GM12872 (cell line): ENCODE results near the gene STXBP6.

ENCODE experiments used
- TF ChIP-seq, protein P1 (sequence below): IDR thresholded peaks from 3 replicates; pipeline ENCODE4 v1.5.1; 2011; ENCODE audit warnings: low read depth, mild to moderate bottlenecking, low read length, moderate library complexity; ENCODE audit not compliant: insufficient read depth

The STXBP6 gene

DNA sequence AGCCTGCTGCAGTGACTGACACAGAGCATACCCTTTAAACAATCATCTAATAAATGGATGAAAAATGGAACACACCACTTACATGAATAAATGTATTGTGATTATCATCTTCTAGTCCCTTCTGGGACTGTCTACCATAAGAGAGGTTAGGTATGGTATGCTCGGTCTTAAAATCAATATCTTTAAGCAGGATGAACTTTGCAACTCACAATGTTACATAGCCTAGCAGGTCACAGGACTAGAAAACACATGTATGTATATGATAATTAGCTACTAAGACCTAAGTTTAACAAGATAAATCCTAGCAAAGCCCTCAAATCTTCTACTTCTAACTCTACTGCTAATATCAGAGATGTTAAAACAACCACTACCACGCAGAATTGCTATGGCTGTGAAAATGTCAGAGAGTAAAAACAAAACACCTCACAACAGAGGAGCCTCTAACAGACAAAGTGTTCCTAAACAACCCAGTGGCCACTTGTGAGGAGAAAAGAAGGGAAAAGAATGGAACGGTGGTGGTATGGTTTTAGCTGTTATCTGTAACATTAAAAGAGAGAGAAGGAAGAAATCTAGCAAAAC is 139.4 kb downstream of the STXBP6 start:
- TF ChIP-seq, protein P1, sequence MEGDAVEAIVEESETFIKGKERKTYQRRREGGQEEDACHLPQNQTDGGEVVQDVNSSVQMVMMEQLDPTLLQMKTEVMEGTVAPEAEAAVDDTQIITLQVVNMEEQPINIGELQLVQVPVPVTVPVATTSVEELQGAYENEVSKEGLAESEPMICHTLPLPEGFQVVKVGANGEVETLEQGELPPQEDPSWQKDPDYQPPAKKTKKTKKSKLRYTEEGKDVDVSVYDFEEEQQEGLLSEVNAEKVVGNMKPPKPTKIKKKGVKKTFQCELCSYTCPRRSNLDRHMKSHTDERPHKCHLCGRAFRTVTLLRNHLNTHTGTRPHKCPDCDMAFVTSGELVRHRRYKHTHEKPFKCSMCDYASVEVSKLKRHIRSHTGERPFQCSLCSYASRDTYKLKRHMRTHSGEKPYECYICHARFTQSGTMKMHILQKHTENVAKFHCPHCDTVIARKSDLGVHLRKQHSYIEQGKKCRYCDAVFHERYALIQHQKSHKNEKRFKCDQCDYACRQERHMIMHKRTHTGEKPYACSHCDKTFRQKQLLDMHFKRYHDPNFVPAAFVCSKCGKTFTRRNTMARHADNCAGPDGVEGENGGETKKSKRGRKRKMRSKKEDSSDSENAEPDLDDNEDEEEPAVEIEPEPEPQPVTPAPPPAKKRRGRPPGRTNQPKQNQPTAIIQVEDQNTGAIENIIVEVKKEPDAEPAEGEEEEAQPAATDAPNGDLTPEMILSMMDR: no peak

DNA sequence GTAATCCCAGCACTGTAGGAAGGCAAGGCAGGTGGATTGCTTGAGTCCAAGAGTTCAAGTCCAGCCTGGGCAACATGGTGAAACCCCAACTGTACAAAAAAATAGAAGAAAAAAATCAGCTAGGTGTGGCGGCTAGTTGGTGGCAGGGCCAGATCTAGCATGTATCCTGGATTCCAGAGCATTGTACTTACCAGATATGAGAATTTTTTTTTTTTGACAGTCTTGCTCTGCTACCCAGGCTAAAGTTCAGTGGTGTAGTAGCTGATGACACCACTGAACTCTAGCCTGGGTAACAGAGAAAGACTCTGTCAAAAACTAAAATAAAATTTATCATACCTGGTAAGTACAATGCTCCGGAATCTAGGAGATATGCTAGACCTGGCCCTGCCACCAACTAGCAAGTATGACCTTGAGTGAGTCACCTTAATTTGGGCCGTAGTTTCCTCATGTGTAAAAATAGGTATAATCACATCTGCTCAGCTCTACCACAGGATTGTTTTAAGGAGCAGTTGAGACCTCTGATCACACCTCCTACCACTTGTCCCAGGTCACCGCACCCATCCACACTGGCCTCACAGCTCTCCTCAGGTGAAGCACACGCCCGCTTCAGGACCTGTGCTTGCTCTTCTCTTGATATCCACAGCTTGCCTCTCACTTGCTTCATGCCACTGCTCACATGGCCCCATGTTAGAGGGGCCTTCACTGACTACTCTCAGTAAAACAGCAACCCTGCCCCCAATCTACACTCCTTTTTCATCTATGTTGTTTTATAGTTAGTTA is 140.2 kb downstream of the STXBP6 start:
- TF ChIP-seq, protein P1: no peak

DNA sequence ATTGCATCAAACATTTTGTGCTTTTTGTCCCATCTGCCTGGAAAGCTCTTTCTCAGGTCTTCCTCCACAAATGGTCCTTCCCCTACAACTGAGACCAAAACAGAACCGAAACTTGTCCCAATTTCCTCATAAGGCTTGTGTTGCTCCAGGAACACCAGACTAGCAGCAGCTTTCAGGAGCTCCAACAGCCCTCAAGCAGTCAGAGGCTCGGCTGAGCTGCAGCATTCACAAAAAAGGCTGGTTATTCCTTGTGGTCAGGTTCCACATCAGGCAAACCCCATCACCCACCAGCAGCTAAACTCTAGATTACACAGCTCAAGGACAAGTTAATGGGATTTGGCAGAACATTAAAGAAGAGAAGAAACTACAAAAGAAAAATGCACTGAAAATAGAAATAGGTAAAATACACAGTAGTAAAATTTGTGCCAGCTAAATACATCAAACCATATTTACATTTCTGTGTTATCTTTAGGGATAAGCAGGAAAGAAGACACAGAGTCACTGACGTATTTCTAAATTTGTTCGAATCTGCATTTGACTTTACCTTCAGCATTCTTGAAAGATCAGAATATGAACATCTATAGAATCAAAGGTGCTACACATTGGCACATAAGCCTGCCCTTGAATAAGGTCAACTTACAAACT is 141.2 kb downstream of the STXBP6 start:
- TF ChIP-seq, protein P1: no peak

DNA sequence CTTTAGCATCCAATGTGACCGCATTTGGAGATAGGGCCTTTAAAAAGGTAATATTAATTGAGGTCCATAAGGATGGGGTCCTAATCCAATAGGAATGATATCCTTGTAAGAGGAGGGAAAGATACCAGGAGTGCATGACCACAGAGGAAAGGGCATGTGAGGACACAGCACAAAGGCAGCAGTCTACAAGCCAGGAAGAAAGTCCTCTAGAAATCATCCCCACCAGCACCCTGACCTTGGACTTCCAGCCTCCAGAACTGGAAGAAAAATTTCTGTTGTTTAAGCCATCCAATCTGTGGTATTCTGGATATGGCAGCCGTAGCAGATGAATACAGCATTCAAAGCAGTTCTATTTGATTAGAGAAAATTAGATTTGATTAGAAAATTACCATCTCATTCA is 145.4 kb downstream of the STXBP6 start:
- TF ChIP-seq, protein P1: no peak

DNA sequence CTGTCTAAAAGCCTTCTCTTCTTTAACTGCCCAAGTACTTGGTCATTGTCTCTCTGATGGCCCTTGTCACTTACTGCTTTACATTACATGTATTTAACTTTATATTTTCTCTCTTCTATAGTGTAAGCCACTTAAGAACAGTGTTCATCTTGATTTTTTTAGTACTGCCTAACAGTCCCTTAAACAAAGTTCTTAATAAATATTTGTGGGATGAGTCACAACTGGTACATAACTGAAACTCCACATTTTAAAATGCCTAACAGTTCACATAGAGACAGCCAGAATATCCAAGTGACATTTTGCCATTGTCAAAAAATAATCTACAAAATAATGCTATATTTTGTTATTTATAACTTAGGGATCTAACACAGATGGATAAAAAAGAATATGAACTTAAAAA is 146.6 kb downstream of the STXBP6 start:
- TF ChIP-seq, protein P1: no peak

DNA sequence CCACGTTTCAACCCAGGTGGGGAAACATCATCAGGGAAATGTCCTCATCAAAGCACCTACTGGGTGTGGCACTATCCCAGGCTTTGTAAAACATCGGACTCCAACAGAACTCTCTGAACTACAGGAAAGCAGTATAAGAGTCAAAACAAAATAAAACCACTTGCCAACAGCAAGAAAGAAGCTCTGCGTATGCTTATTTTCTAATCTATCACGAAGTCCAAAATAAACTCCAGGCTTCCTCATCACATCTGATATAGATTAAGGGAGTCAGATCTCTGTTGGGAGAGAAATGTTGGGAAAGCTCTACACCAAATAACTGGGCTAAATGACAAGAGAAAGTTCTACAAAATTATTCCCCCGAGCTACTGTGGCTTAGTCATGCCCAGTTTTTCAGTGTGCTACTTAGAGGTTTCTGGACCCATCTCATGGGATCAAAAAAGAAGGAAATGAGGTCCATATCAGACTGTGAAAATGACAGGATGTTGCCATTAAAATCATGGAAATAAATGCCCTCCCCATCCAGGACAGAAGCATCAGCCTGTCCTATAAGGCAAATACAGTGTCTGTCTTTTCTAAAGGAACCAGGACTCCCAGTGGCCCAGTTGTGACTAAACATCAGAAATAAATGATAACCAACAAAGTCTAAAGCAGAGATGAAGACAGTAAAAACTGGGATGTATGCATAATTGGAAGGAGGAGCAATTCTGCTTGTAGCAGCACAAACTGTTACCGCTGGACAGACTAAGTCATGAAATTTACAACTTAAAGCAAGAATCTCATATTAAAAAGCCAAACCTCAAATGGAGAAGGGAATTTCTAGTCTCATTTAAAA is 149.5 kb downstream of the STXBP6 start:
- TF ChIP-seq, protein P1: no peak

DNA sequence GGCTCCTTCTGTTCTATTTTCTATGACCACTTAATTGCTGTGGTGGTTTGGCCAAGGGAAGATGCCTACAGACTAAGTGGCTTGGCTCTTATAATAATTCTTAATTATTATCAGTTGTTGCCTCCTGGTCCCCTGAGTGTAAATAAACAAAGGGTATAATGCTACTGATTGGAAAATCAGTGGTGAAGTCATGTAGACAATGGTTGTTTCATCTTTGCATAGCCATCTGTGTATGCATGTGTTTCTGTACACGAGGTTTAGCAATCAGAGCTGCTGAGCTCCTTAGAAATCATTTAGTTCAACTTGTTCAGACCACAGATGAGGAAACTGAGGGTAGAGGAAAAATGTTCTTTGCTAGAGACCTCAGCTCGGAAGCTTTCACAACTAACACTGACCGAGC is 152.2 kb downstream of the STXBP6 start:
- TF ChIP-seq, protein P1: no peak
